Activated CD4-positive, alpha-beta T cell treated with anti-CD3 and anti-CD28 coated beads, Interleukin-10, Interleukin-2, amounts not matched to agents 100 ng/mL and 50 ng/mL, durations not matched to agents 16 hours and 8 hours (primary cell): Measurements from ENCODE around the gene CTU2.

Experiments used
- DNase-seq: peaks from one replicate; pipeline ENCODE4 v3.0.0-alpha.2; 2020

CTU2 gene

GRCh38 chr16:88764080-88764479 is 57.8 kb downstream of the CTU2 start:
- no peak for DNase-seq

GRCh38 chr16:88764913-88765349 is 58.6 kb downstream of the CTU2 start:
- DNase-seq = no peak
